Calu3 (cell line): ENCODE data around the gene UNK. TPM values are rescaled to one million over a fixed set of nuclear protein-coding genes. Genes with fewer than 3 reads are reported as not detected.
A peak's percentile ranks its signal among the peaks of the same experiment; 100 is the strongest.

Experiments used
- Bru-seq: library from RNA; stranded (reverse); fragments of 400-500 nt; gene quantifications from one replicate; lab custom pipeline; 2021; lab: Mats Ljungman, UMichigan
- BruChase-seq, 2 experiments: library from RNA; stranded (reverse); fragments of 400-500 nt; gene quantifications; one replicate each; lab custom pipeline; 2021; lab: Mats Ljungman, UMichigan
- BruUV-seq: library from RNA; stranded (reverse); fragments of 400-500 nt; replicated peaks from 2 replicates; lab custom pipeline; 2021; lab: Mats Ljungman, UMichigan
- CTCF ChIA-PET: fragments of 300-600 bp; sonication (Branson Sonifier 250); formaldehyde crosslinking; loops from one replicate; lab custom pipeline; 2022; ENCODE audit warnings: antibody characterized with exemption; lab: Charles Lee
- DNase-seq: peaks from one replicate; pipeline ENCODE4 v3.0.0; 2022
- H3K27ac Mint-ChIP-seq: one replicate; pipeline ENCODE4 v1.8.0; 2022; ENCODE audit warnings: mixed read lengths; ENCODE audit not compliant: unreplicated experiment
- H3K27me3 Mint-ChIP-seq: one replicate; pipeline ENCODE4 v1.8.0; 2022; ENCODE audit warnings: mixed read lengths; ENCODE audit not compliant: unreplicated experiment
- H3K36me3 Mint-ChIP-seq: one replicate; pipeline ENCODE4 v1.8.0; 2022; ENCODE audit warnings: mild to moderate bottlenecking, moderate library complexity, mixed read lengths; ENCODE audit not compliant: insufficient read depth, unreplicated experiment
- H3K4me1 Mint-ChIP-seq: one replicate; pipeline ENCODE4 v1.8.0; 2022; ENCODE audit warnings: mild to moderate bottlenecking, low read depth, mixed read lengths; ENCODE audit not compliant: unreplicated experiment
- H3K4me3 Mint-ChIP-seq: one replicate; pipeline ENCODE4 v1.8.0; 2022; ENCODE audit warnings: mild to moderate bottlenecking, low read depth, moderate library complexity, mixed read lengths; ENCODE audit not compliant: unreplicated experiment
- H3K9me3 Mint-ChIP-seq: one replicate; pipeline ENCODE4 v1.8.0; 2022; ENCODE audit warnings: low read depth, mixed read lengths; ENCODE audit not compliant: unreplicated experiment
- intact Hi-C: fragments of 100-400 bp; cut with micrococcal nuclease; formaldehyde crosslinking; loops from one replicate; pipeline ENCODE4 v1.10.0; 2022; ENCODE audit not compliant: unreplicated experiment
- long read RNA-seq: library from polyadenylated mRNA; stranded (forward); transcript quantifications from one replicate; pipeline ENCODE4 v2.0.0, GENCODE V29; 2022
- total RNA-seq: library from RNA; stranded (reverse); gene quantifications from 2 replicates; pipeline ENCODE4 v1.2.3, GENCODE V29; 2022
- TF ChIP-seq, protein P1 (sequence below): fragments of 200-600 bp; IDR thresholded peaks from one replicate; pipeline ENCODE4 v1.8.0; 2022; ENCODE audit warnings: antibody characterized with exemption; ENCODE audit not compliant: unreplicated experiment

Gene UNK, protein sequence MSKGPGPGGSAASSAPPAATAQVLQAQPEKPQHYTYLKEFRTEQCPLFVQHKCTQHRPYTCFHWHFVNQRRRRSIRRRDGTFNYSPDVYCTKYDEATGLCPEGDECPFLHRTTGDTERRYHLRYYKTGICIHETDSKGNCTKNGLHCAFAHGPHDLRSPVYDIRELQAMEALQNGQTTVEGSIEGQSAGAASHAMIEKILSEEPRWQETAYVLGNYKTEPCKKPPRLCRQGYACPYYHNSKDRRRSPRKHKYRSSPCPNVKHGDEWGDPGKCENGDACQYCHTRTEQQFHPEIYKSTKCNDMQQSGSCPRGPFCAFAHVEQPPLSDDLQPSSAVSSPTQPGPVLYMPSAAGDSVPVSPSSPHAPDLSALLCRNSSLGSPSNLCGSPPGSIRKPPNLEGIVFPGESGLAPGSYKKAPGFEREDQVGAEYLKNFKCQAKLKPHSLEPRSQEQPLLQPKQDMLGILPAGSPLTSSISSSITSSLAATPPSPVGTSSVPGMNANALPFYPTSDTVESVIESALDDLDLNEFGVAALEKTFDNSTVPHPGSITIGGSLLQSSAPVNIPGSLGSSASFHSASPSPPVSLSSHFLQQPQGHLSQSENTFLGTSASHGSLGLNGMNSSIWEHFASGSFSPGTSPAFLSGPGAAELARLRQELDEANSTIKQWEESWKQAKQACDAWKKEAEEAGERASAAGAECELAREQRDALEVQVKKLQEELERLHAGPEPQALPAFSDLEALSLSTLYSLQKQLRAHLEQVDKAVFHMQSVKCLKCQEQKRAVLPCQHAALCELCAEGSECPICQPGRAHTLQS
- 26.0 and 29.7 TPM in 2 replicates for total RNA-seq
- Bru-seq, nascent RNA, result percentile 75 among the genes with signal in this experiment
- BruChase-seq, experiment 1, labeled RNA remaining after a 6-hour chase, result percentile 82 among the genes with signal in this experiment
- percentile 84 among the genes with signal in this experiment for BruChase-seq, experiment 2, labeled RNA remaining after a 2-hour chase
- long read RNA-seq, transcript UNK-202 (4 exons, 1,312 nt), result major isoform, 19 of 27 reads
- long read RNA-seq, partial matches to known transcripts, result 2 of 27 reads
- long read RNA-seq, other reads (novel, unspliced or antisense), result 5 of 27 reads

DNA sequence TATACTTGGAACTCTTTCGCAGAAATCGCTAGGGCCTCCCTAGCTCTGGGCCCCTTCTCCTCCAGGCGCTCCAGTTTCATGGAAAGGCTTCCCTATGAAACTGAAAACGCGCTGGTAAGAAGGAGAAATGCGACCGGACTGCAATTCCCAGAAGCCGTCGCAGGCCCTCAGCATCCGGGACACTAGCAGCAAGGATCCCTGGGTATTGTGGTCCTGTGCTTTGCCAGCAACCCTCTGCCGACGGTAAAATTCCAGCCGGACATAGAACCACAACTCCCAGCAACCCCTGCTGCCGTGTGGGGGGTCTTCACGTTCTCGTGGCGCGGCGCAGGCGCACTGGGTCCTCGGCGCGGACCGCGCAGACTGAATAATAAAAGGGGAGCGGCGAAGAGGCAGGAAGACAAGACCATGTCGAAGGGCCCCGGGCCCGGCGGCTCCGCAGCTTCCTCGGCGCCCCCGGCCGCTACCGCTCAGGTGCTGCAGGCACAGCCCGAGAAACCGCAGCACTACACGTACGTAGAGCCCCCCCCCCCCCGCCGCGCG is at the start of gene UNK:
Gene UNK (plus strand): TSS at position 334 of the 543 bp plus-strand sequence. CDS start 75 bp downstream, at position 409.
- Mint-ChIP-seq H3K4me3 (peak within 1 kb of the TSS; percentile 84), H3K36me3 (peaks cover 43% of the 10 kb centered on the region), H3K9me3 (no peaks in the 10 kb centered on the region), H3K27ac (peak within 1 kb of the TSS; percentile 96), H3K4me1 (peaks cover 28% of the 10 kb centered on the region), H3K27me3 (peaks cover 7% of the 10 kb centered on the region)
- intact Hi-C loops, result loop anchor here (5.0 kb wide), 1 partner anchor 93 kb away; the partner anchor contains the start of gene TRIM47
- TF ChIP-seq, protein P1, sequence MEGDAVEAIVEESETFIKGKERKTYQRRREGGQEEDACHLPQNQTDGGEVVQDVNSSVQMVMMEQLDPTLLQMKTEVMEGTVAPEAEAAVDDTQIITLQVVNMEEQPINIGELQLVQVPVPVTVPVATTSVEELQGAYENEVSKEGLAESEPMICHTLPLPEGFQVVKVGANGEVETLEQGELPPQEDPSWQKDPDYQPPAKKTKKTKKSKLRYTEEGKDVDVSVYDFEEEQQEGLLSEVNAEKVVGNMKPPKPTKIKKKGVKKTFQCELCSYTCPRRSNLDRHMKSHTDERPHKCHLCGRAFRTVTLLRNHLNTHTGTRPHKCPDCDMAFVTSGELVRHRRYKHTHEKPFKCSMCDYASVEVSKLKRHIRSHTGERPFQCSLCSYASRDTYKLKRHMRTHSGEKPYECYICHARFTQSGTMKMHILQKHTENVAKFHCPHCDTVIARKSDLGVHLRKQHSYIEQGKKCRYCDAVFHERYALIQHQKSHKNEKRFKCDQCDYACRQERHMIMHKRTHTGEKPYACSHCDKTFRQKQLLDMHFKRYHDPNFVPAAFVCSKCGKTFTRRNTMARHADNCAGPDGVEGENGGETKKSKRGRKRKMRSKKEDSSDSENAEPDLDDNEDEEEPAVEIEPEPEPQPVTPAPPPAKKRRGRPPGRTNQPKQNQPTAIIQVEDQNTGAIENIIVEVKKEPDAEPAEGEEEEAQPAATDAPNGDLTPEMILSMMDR, result no peak
- CTCF ChIA-PET, result interaction anchor here (0.6 to 1.5 kb wide), 5 partner anchors 11 to 1503 kb away, joined by 3 to 6 read pairs (median 3); no protein-coding TSS in a partner anchor
- DNase-seq, result peak; percentile 96
- BruUV-seq, result no TSS peak

DNA sequence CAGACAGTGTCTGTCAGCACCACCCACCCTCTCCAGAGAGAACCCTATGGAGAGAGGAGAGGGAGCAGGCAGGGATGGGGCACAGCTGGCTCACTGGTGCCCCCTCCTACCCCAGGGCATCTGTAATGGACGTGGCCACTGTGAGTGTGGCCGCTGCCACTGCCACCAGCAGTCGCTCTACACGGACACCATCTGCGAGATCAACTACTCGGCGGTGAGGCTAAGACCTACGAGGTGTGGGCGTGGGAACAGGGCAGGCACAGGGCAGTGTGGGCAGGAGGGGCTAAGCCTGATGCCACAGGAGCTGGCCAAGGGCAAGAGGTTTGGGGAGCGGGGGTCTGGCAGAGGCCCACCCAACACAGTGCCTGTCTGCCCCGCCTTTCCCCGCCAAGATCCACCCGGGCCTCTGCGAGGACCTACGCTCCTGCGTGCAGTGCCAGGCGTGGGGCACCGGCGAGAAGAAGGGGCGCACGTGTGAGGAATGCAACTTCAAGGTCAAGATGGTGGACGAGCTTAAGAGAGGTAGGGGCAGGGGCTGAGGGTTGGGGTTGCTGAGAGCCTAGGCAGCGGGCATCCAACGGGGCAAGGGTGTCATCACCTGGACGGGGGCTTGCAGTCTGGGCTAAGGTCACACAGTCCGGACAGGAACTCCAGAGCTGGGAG is 48.3 kb upstream of the UNK start:
- DNase-seq, result no peak
- TF ChIP-seq, protein P1, result no peak
- no TSS peak for BruUV-seq
- H3K4me1 Mint-ChIP-seq, result no peaks in the 10 kb centered on the region
- H3K36me3 Mint-ChIP-seq, result peaks cover 92% of the 10 kb centered on the region
- no peaks in the 10 kb centered on the region for H3K9me3 Mint-ChIP-seq
- CTCF ChIA-PET, result no interaction called here
- intact Hi-C loops, result no loop called here
- H3K27ac Mint-ChIP-seq, result no peak overlapping the region
- H3K4me3 Mint-ChIP-seq, result no peak overlapping the region
- no peaks in the 10 kb centered on the region for H3K27me3 Mint-ChIP-seq

DNA sequence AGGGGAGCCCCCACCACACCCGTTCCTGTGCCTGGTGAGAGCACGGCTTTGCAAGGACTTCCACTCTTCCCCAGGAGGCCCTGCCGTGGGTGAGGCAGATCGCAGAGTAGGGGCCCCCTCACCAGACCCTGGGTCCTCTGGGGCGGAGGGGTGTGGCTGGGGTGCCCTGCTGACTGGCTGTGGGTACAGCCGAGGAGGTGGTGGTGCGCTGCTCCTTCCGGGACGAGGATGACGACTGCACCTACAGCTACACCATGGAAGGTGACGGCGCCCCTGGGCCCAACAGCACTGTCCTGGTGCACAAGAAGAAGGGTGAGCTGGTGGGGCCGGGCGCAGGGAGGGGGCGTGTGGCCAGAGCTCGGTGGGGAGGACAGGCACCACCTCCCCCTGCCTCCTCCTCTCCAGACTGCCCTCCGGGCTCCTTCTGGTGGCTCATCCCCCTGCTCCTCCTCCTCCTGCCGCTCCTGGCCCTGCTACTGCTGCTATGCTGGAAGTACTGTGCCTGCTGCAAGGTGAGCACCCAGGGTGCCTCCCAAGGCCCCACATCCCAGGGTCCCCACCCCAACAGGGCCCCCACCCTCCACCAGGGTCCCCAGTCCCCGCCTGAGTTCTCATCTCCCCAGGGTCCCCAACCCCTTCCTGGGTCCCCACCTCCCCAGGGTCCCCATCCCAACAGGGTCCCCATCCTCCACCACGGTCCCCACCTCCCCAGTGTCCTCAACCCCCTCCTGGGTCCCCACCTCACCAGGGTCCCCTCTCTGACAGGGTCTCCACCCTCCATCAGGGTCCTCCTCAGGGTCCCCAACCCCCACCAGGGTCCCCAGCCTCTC is 47.3 kb upstream of the UNK start:
- no peak overlapping the region for H3K27ac Mint-ChIP-seq
- BruUV-seq, result no TSS peak
- peaks cover 86% of the 10 kb centered on the region for H3K36me3 Mint-ChIP-seq
- TF ChIP-seq, protein P1, result no peak
- H3K4me1 Mint-ChIP-seq, result no peaks in the 10 kb centered on the region
- H3K4me3 Mint-ChIP-seq, result no peak overlapping the region
- H3K27me3 Mint-ChIP-seq, result no peaks in the 10 kb centered on the region
- DNase-seq, result no peak
- CTCF ChIA-PET, result no interaction called here
- no peaks in the 10 kb centered on the region for H3K9me3 Mint-ChIP-seq
- intact Hi-C loops, result no loop called here
